Inflammatory macrophage treated with lipopolysaccharide for 4 hours (primary cell): Measurements from ENCODE around the gene GREB1L.
"Not testable (repeated sequence)": the region's sequence is repeated elsewhere in the genome, so short reads cannot be mapped to it uniquely, and the experiment has no call there.

Source experiments
- DNase-seq: peaks from one replicate; pipeline ENCODE4 v3.0.0-alpha.2; 2020

Gene GREB1L

DNA sequence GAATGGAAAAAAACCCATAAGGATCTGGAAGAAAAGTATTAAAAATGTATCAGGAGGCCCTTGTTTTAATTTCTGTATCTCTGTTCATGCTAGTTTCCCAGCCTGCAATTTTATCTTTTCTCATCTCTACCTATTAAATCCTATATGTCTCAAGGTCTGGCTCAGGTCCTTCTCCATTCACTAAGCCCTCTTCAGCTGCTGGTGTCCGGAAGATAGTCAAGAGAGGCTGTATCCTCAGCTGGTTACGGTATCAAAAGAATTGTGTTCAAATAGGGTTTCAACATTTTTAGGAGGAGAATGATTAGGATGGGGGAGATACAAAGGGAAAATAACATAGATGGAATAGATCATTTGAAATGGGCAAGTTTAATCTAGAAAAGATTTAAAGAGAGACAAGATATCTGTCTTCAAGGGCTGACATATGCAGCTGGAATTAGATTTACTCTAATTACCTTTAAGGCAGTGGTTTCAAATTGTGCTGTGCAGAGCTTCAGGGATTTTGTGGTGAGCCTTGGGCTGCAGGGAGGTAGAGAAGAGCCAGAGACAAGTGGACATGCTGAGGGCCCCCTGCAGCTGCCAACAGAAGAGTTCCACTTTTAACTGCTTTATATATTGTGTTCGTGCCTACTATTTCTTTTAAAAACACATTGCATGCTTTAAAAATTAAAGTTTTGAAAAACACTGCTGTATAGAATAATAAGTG lies 24.1 kb downstream of the GREB1L start:
- no peak for DNase-seq

DNA sequence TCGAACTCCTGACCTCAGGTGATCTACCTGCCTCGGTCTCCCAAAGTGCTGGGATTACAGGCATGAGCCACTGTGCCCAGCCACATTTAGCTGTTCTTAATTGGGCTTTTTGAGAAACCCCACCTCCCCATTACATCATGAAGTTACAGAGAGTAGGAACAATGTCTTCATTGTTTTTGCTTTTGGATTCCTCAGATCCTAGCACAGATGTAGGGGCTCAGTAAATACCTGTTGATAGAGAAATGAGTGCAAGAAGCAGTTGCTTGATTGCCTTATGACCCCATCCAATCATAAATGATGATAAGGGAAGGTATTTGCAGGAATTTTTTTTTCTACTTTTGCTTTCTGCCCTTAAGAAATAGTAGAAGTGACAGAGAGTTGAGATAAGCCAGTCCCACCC lies 25.4 kb downstream of the GREB1L start:
- no peak for DNase-seq

DNA sequence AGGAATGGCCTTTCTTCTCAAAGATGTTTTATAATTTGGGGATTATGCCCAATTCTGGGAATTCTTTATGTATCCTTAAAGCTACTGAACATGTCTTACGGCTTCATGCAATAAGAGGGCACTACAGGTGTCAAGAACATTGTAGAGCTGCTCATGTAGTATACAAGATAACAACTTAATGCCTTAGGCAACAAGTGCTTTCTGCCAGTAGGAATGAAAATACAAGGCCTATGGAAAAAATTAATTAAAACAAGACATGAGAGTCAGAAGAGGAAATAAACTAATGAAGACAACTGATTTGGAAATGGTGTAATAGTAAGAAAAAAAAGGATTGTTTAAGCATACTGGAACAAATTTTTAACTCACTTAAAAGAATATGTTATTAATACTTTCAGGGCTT lies 27.3 kb downstream of the GREB1L start:
- DNase-seq = no peak

DNA sequence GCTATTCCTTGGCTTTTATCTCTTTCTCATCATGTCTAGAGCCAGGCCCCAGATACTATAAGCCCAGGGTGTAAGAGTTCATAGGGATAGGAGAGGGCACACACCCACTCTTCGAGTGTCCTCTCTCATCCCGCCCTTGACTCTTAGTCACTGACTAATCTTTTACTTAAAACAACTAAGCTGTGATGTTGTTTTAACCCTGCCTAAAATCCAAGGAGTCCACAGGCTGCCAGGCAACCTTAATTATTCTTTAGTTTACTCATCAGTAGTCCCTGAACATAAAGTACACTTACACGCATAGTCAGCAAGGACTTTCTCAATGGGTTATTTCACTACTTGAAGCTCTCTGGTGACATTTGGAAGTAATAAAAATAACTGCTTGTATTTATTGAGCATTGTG lies 28.4 kb downstream of the GREB1L start:
- no peak for DNase-seq

DNA sequence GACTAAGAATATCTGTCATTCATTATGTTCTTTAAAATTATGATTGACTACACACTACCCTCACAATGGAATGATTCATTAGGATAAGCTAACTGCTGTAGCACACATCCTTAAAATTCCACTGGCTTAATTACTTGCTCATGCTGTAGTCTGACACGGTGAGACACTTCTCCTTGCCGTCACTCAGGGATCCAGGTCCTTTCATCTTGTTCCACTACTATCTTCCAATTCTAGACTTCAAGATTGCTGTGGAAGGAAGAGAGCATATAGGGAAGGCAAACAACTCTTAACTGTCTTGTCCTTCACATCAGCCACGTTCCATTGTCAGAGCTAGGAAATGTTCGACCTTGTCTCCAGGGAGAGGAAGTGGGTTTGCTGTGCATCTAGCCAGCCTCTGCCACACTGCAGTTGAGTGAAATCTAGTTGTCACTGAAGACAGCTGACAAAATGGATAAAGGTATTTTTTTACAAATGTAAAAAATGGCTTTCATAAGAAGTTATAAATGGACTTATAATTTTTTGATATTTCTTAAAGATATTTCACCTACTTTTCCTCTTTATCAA lies 30.1 kb downstream of the GREB1L start:
- DNase-seq = no peak

DNA sequence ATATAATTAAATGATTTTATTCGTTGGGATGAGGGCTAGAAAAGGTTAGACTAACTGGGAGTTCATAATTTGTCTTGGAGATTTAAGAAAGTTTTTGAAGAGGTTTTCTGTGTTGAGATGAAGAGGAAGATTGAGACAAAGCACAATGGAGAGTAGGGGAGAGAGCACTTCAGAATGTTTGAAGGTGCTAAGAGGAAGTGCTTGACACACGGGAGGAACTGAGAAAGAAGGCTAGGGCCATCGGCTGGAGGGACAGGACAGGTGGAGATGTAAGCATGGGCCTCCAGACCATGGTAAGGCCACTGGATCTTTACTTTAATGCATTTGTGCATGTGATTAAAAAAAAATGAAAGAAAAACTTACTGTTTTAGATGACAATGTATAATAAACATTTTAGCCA lies 31.5 kb downstream of the GREB1L start:
- DNase-seq = no peak

DNA sequence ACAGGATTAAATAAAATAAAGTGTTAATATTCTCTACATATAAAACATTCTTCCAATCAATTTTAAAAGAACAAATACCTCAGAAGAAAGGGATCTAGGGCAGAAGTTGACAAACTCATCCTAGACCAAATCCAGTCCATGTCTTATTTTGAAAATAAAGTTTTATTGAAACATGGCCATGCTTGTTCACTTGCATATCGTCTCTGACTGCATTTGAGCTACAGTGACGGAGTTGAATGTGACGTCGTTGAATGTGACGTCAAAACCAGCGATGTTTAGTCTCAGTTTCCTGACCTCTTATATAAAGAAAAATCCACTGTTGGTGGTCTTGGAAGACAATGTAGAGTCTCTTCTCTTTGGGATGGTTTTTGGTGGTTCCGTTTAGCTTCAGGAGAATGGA lies 33.6 kb downstream of the GREB1L start:
- DNase-seq = no peak

DNA sequence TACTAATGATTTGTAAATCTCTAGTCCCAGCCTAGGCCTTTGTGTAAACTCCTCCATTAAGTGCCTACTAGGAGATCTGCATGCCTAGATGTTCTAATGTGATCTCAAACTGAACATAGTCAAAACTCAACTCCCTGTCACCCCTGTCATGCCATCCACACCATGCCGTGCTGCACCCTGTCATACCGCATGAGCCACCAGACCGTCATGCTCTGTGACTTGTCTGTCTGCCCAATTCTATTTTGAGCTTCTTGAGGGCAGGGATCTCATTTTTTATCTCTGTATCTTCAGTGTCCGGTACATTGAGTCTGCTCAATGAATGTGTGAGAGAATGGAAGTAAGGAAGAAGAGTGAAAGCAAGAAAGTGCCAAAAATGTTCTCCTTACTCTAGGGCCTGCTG lies 35.5 kb downstream of the GREB1L start:
- DNase-seq = no peak

DNA sequence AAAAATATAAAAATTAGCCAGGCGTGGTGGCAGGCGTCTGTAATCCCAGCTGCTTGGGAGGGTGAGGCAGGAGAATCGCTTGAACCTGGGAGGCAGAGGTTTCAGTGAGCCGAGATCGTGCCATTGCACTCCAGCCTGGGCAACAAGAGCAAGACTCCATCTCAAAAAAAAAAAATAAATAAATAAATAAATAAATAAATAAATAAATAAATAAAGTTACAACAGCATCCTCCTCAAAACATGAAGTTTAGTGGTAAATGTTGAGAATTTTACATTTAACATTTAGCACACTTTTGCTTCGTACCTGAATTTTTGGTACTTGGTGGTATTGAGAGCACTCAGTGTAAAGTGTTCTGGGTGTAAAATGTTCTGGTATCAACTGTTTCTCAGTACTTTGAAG lies 36.2 kb downstream of the GREB1L start:
- not testable (repeated sequence) for DNase-seq

DNA sequence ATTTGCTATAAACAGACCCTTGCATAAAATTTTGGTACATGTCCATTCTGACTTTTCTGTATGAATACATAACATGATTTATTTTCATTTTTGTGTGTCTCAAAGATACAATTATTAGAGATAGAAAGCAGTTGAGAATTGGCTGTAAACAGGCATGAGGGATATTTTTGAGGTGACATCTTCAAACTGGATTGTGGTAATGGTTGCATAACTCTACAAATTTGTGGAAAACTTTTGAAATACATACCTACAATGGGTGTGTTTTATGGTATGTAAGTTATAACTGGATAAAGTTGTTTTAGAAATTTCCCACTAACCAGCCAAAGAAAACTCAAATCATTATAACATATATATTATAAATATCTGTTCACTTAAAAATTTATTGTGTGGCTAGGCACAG lies 39.6 kb downstream of the GREB1L start:
- DNase-seq = no peak

DNA sequence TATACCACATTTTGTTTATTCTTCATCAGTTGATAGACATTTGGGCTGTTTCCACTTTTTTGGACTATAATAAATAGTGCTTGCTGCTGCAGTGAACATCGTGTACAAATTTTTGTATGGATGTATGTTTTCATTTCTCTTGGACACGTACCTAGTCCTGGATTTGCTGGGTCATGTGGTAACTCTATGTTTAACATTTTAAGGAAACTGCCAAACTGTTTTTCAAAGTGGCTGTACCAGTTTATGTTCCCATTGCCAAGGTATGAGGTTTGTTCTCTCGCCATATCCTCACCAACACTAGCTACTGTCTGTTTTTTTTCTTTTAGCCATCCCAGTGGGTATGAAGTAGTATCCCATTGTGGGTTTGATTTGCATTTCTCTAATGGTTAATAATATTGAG lies 42.5 kb downstream of the GREB1L start:
- DNase-seq = no peak

DNA sequence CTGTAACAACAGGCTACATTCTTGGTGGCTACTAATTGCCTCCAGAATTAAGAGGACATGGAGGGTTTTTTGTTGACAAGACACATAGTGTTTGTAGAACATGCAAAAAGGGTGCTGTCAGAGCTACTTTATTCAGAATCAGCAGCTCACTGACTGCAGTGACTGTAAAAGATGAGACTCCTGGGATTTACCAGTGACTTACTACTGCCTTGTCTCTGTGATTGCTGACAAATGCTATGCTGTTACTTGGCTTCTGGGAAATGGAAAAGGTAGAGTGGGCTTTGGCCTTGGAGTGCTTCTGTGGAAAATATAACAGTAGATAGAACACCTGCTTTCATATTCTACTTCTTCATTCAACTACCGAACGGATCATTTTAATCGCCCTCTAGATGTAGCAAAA lies 47.8 kb downstream of the GREB1L start:
- DNase-seq = no peak

DNA sequence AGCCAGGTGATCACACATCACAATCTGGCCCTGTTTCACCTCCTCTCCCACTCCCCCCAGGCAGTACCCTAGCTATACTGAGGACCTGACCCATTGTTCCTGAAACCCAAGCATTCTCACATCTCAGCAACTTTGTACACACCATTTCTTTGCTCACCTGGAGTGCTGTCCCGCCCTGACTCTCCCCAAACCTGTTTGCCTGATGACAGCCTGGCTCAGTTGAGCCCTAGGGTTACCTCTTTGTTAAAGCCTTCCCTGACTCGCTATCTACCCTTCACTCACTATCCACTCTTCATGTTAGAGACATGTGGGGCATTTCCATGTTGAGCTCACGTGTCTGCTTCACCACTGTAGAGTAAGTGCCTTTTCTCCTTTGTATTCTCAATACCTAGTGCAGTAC lies 49.1 kb downstream of the GREB1L start:
- DNase-seq = no peak

DNA sequence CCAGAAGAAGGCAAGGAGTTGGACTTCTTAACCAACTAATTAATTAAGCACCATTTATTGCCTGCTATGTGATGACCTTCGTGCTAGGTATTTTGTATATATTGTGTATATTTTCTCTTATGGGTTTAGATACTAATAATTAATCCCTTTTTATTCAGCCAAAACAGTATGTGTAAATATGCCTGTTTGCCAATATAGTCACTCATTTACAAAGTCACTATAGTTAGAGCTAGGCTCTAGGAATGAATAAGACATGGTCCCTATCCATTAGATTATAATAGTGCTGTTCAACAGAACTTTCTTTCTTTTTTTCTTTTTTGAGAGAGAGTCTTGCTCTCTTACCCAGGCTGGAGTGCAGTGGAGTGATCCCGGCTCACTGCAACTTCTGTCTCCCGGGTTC lies 51.4 kb downstream of the GREB1L start:
- DNase-seq = no peak

DNA sequence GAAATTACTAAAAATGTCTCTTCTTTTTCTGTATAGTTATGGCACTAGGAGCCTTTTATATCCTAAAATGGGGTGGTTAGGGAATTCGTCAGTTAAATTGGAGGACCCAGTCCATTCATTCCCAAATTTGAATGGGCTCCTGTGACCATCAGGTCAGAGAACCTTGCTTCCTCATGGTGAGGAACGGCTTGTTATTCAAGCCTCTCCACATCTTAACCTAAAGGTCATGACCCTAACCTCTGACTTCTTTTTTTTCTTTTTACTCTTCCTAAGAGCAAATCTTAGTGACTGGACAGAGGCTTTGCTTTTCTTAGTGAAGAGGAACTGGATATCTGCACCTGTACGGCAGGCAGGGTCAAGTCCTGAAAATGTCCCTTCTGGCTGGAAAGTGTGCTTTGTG lies 53.1 kb downstream of the GREB1L start:
- DNase-seq = no peak

DNA sequence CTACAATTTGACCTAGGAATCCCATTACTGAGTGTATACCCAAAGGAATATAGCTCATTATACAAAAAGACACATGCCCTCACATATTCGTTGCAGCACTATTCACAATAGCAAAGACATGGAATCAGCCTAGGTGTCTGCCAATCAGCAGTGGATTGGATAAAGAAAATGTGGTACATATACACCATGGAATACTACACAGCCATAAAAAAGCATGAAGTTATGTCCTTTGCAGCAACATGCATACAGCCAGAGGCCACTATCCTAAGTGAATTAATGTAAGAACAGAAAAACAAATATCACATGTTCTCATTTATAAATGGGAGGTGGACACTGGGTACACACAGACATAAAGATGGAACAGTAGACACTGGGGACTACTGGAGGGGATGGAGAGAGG lies 54.0 kb downstream of the GREB1L start:
- no peak for DNase-seq

DNA sequence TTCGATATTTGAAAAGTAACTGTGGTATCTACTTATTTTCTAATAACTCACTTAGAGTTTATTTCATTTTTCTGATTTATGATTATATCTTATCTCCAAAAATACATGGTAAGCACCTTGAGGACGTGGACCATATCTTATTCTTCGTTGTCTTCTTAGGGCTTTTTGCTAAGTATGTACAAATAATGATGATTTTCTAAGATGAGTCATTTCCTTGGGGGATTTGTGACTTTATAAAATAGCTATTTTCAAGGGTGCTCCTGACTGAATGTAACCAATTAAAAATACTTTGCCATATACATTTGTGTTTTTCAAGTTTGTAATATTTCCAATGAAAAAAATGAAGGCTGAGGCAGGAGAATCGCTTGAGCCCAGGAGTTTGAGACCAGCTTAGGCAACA lies 56.3 kb downstream of the GREB1L start:
- no peak for DNase-seq

DNA sequence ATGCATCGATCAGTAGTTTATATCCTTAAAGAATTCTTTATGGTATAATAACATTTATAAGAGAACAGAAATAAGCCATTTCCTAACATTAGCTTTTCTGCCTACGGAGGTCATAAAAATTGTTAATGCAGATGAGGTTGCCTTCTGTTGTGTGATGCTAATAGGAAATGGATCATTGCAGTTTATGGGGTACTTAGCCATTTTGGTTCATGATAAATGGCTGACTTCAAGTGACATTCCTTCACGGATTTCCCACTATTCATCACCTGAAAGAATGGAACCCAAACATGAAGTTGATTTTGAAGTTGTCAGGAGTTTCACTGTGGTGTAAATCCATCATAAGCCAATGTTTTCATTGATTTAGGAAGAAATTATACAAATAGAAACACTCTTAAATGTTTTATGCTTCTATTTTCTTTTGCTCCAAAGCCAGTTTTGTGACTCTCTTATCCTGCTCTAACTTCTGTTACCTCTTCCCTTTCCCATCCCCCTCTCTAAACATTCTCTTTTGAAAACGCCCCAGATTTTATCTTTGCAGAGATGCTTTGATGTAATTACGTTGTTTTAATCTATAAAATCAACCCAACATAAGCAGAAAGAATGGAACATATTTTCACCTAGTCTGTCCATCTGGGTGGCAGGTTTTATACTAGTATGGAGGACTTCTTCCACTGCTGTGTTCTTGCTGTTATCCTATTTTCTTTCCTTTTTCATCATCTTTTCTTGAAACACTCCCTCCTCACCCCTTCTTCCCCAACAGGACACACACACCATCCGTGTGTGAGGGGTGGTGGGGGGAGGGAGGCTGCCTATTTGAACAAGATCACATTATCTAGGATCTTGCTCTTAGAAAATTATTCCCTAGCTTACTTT lies 58.2 kb downstream of the GREB1L start:
- no peak for DNase-seq

DNA sequence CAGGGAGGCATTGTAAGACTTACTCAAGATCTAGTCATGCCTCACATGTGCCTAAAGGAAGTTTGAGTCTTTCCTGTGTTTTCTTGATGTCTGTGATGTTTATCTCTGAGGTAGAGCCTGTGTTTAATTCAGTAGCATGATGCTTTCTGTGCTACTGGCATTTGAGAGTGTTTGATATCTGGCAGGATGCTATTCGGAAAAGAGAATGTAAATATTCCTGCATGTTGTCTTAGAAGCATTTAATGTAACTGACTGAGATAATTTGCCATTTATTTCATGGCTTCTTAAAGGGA lies 58.8 kb downstream of the GREB1L start:
- DNase-seq = no peak

DNA sequence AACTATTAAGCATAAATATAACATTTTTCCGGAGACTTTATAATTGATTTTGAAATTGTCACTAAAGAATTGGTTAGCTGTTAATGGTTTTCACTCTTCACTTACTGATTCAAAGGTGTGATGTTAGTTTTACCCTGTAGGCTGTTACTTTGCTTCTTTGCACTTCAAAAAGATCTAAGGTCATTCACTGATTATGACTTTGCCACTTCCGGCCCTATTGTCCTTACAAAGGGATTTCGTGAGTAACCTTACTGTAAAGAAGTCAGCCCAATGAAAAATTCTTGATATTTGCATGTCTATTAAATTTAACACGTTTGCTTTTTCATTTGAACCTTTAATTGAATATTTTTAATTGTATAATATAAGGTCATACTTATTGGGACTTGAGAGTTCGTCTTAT lies 61.4 kb downstream of the GREB1L start:
- no peak for DNase-seq

DNA sequence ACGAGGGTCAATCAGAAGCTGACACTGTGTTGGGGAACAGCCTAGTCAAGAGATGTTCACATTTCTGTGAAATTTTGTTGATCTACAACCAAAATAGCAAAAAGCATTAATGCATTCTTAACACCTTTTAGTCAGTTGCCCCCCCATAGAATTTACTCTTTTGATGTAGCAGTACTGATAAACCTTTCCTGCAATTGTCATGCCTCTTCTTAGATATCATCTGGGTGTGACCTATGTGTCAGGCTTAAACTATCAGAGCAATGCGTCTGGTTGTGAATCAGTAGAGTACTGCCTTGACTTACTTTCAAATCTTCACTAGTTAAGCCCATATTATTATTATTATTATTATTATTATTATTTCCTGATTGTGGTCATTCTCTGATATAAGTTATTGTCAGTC lies 61.9 kb downstream of the GREB1L start:
- DNase-seq = no peak

DNA sequence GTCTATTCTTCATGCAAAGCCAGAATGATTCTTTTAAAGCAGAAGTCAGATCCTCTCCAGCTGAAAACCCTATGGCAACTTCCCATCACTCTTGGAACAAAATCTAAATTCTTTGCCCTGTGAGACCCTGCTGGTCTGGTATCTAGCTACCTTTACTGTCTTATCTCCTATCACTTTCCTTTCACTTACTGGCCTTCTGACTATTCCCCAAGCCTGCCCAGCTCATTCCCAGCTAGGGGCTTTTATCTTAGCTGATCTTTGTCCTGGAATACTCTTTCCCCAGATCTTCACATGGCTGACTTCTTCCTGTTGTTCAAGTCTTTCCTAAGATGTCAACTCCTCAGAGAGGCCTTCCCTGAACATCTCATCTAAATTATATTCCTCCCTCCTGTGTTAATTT lies 63.6 kb downstream of the GREB1L start:
- no peak for DNase-seq

DNA sequence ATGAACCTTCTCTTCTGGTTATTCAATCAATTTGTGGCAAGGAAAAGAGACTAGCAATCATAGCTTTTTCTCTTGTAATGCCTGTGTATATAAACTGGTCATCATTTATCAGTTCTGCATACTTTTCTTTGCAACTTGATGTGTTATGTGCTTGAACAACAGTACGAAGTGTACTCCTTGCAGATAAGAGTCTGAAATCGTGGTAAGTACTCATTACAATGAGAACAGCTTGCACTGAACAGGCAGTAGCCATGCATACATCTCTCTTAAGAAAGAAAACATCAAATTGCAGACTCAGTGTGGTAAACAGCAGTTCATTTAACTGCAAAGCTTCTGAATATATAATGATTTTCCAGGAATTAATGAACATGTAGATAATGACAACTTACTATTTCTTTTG lies 64.3 kb downstream of the GREB1L start:
- DNase-seq = no peak

DNA sequence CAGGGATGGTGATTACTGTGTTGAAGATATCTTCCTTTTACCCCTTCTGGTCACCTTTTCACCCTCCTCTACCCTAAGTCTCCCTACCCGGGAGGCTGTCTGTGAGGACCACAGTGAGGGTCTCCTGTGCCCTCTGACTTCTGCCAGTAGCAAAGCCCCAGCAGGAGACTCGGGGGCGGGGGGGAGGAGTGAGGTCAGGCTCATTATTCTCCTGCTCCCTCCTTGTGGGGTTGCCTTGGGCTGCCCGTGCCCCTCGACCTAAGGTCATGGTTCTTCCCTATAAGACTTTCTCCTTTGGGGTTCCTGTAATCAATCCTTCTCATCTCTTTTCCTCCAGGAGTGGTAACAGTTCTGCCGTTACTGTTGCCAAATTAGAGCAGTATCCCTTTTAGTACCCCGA lies 65.5 kb downstream of the GREB1L start:
- DNase-seq = no peak

DNA sequence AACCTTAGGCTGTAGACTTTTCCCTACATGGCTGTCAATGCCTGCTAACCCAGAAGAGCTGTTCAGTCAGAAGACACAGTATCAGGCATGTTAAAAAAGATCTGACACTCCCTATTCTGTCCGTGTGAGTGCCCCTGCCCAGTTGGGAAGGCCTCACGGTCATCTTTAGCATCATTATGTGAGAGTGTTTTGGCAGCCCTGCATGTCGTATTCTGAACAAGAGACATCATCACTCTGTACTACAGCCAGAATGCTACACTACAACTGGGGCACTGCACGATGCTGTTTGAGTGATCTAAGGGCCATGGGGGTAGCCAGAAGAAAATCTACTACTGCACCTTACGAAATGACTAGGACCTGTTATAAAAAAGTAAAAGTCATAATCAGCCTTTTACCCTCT lies 67.2 kb downstream of the GREB1L start:
- no peak for DNase-seq
